Calu3 (cell line): ENCODE measurements around the gene CCR6. TPM values are rescaled to one million over a fixed set of nuclear protein-coding genes. Genes with fewer than 3 reads are reported as not detected.

Experiments used
- BruUV-seq: library from RNA; stranded (reverse); fragments of 400-500 nt; replicated peaks from 2 replicates; lab custom pipeline; 2021; lab: Mats Ljungman, UMichigan
- CTCF ChIA-PET: fragments of 300-600 bp; sonication (Branson Sonifier 250); formaldehyde crosslinking; loops from one replicate; lab custom pipeline; 2022; ENCODE audit warnings: antibody characterized with exemption; lab: Charles Lee
- DNase-seq: peaks from one replicate; pipeline ENCODE4 v3.0.0; 2022
- H3K27ac Mint-ChIP-seq: one replicate; pipeline ENCODE4 v1.8.0; 2022; ENCODE audit warnings: mixed read lengths; ENCODE audit not compliant: unreplicated experiment
- H3K27me3 Mint-ChIP-seq: one replicate; pipeline ENCODE4 v1.8.0; 2022; ENCODE audit warnings: mixed read lengths; ENCODE audit not compliant: unreplicated experiment
- H3K36me3 Mint-ChIP-seq: one replicate; pipeline ENCODE4 v1.8.0; 2022; ENCODE audit warnings: mild to moderate bottlenecking, moderate library complexity, mixed read lengths; ENCODE audit not compliant: insufficient read depth, unreplicated experiment
- H3K4me1 Mint-ChIP-seq: one replicate; pipeline ENCODE4 v1.8.0; 2022; ENCODE audit warnings: mild to moderate bottlenecking, low read depth, mixed read lengths; ENCODE audit not compliant: unreplicated experiment
- H3K4me3 Mint-ChIP-seq: one replicate; pipeline ENCODE4 v1.8.0; 2022; ENCODE audit warnings: mild to moderate bottlenecking, low read depth, moderate library complexity, mixed read lengths; ENCODE audit not compliant: unreplicated experiment
- H3K9me3 Mint-ChIP-seq: one replicate; pipeline ENCODE4 v1.8.0; 2022; ENCODE audit warnings: low read depth, mixed read lengths; ENCODE audit not compliant: unreplicated experiment
- intact Hi-C: fragments of 100-400 bp; cut with micrococcal nuclease; formaldehyde crosslinking; loops from one replicate; pipeline ENCODE4 v1.10.0; 2022; ENCODE audit not compliant: unreplicated experiment
- total RNA-seq: library from RNA; stranded (reverse); gene quantifications from 2 replicates; pipeline ENCODE4 v1.2.3, GENCODE V29; 2022
- TF ChIP-seq, protein P1 (sequence below): fragments of 200-600 bp; IDR thresholded peaks from one replicate; pipeline ENCODE4 v1.8.0; 2022; ENCODE audit warnings: antibody characterized with exemption; ENCODE audit not compliant: unreplicated experiment

Gene CCR6
- total RNA-seq, 1 experiment from 2014 or later = not detected

DNA sequence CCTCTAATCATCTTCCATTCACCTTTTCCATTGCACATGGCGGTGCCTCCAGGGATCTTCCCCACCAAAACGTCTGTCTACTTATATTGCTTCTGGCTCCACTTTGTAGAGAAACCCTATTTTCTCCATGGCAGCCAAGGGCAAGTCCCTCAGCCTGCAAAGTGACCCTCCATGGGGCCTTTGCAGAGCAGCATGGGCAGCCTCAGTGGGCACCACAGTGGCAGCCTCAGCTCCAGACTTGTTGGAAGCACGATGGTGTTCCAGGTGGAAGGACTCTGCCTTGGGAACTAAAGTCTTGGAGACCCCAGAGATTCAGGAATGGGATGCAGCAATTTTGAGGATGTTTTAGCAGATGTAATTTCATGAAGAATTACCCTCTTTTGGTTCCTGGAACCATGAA is 18.5 kb upstream of the CCR6 start:
- DNase-seq = no peak
- Mint-ChIP-seq H3K36me3 (no peaks in the 10 kb centered on the region), H3K27ac (no peak overlapping the region), H3K9me3 (no peaks in the 10 kb centered on the region), H3K4me3 (no peak overlapping the region), H3K4me1 (no peaks in the 10 kb centered on the region), H3K27me3 (peaks cover 36% of the 10 kb centered on the region)
- intact Hi-C loops = no loop called here
- TF ChIP-seq, protein P1, sequence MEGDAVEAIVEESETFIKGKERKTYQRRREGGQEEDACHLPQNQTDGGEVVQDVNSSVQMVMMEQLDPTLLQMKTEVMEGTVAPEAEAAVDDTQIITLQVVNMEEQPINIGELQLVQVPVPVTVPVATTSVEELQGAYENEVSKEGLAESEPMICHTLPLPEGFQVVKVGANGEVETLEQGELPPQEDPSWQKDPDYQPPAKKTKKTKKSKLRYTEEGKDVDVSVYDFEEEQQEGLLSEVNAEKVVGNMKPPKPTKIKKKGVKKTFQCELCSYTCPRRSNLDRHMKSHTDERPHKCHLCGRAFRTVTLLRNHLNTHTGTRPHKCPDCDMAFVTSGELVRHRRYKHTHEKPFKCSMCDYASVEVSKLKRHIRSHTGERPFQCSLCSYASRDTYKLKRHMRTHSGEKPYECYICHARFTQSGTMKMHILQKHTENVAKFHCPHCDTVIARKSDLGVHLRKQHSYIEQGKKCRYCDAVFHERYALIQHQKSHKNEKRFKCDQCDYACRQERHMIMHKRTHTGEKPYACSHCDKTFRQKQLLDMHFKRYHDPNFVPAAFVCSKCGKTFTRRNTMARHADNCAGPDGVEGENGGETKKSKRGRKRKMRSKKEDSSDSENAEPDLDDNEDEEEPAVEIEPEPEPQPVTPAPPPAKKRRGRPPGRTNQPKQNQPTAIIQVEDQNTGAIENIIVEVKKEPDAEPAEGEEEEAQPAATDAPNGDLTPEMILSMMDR = no peak
- CTCF ChIA-PET = no interaction called here
- no TSS peak for BruUV-seq

- TF ChIP-seq, protein P1 = no peak
- DNase-seq = no peak
- peaks cover 36% of the 10 kb centered on the region for H3K27me3 Mint-ChIP-seq
- CTCF ChIA-PET = no interaction called here
- H3K36me3 Mint-ChIP-seq = no peaks in the 10 kb centered on the region
- H3K4me1 Mint-ChIP-seq = no peaks in the 10 kb centered on the region
- no TSS peak for BruUV-seq
- no peak overlapping the region for H3K4me3 Mint-ChIP-seq
- intact Hi-C loops = no loop called here
- no peaks in the 10 kb centered on the region for H3K9me3 Mint-ChIP-seq
- no peak overlapping the region for H3K27ac Mint-ChIP-seq
These were observed 17.8 kb upstream of the CCR6 start for GRCh38 chr6:167105060-167105459.

DNA sequence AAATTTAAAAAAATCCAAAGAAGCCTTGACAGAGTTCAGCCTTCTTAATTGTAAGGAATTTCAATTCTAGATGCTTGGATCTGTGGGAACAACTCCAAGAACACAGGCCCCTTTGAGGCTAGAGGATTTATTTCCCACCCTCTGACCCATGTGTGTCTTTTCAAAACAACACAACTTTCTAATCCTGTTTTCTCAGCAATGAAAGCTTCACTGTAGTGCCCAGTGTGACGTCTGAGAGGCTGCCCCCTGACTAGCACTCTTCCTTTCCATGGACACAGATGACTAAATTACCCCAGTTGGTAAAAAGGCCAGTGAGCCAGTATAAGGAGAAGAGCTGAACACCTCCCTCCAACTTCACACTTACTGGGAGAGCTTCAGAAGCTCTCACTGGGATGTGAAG is 16.5 kb upstream of the CCR6 start:
- CTCF ChIA-PET = no interaction called here
- TF ChIP-seq, protein P1 = no peak
- BruUV-seq = no TSS peak

DNA sequence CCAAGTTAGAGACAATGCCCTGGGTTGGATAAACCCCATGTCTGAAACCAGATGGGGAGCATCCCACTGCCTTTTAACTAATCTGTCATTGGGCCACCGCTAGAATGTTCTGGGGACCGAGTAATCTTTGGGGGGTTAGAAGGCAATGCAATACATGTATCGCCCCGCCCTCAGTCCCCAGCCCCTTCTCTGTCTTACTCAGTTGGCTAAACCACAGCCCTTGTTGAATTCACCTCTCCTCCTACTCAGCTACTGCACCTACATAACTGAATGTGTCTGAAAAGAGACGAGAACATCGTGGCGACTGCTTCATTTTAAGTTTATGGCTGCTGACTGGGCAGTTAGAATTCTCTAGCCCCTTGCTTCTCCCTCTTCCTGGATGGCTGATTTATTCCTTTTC is 15.1 kb upstream of the CCR6 start:
- BruUV-seq = no TSS peak
- no peaks in the 10 kb centered on the region for H3K4me1 Mint-ChIP-seq
- no peaks in the 10 kb centered on the region for H3K36me3 Mint-ChIP-seq
- H3K27me3 Mint-ChIP-seq = peaks cover 54% of the 10 kb centered on the region
- TF ChIP-seq, protein P1 = no peak
- H3K9me3 Mint-ChIP-seq = no peaks in the 10 kb centered on the region
- H3K4me3 Mint-ChIP-seq = no peak overlapping the region
- H3K27ac Mint-ChIP-seq = no peak overlapping the region
- CTCF ChIA-PET = no interaction called here
- intact Hi-C loops = no loop called here
- no peak for DNase-seq

More for the DNA sequence above, 16.5 kb upstream of the CCR6 start:
- Mint-ChIP-seq H3K9me3 (no peaks in the 10 kb centered on the region), H3K27ac (no peak overlapping the region), H3K36me3 (no peaks in the 10 kb centered on the region), H3K4me3 (no peak overlapping the region), H3K27me3 (peaks cover 40% of the 10 kb centered on the region), H3K4me1 (no peaks in the 10 kb centered on the region)
- intact Hi-C loops = no loop called here
- DNase-seq = no peak
